UCSD-AML1 (cell line): ENCODE results near the gene KIF16B.

ENCODE experiments used
- DNase-seq: peaks from one replicate; lab custom pipeline; 2025; ENCODE audit not compliant: unreplicated experiment; lab: John Stamatoyannopoulos, UW

Gene KIF16B, protein sequence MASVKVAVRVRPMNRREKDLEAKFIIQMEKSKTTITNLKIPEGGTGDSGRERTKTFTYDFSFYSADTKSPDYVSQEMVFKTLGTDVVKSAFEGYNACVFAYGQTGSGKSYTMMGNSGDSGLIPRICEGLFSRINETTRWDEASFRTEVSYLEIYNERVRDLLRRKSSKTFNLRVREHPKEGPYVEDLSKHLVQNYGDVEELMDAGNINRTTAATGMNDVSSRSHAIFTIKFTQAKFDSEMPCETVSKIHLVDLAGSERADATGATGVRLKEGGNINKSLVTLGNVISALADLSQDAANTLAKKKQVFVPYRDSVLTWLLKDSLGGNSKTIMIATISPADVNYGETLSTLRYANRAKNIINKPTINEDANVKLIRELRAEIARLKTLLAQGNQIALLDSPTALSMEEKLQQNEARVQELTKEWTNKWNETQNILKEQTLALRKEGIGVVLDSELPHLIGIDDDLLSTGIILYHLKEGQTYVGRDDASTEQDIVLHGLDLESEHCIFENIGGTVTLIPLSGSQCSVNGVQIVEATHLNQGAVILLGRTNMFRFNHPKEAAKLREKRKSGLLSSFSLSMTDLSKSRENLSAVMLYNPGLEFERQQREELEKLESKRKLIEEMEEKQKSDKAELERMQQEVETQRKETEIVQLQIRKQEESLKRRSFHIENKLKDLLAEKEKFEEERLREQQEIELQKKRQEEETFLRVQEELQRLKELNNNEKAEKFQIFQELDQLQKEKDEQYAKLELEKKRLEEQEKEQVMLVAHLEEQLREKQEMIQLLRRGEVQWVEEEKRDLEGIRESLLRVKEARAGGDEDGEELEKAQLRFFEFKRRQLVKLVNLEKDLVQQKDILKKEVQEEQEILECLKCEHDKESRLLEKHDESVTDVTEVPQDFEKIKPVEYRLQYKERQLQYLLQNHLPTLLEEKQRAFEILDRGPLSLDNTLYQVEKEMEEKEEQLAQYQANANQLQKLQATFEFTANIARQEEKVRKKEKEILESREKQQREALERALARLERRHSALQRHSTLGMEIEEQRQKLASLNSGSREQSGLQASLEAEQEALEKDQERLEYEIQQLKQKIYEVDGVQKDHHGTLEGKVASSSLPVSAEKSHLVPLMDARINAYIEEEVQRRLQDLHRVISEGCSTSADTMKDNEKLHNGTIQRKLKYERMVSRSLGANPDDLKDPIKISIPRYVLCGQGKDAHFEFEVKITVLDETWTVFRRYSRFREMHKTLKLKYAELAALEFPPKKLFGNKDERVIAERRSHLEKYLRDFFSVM (N-terminal part only)

DNA sequence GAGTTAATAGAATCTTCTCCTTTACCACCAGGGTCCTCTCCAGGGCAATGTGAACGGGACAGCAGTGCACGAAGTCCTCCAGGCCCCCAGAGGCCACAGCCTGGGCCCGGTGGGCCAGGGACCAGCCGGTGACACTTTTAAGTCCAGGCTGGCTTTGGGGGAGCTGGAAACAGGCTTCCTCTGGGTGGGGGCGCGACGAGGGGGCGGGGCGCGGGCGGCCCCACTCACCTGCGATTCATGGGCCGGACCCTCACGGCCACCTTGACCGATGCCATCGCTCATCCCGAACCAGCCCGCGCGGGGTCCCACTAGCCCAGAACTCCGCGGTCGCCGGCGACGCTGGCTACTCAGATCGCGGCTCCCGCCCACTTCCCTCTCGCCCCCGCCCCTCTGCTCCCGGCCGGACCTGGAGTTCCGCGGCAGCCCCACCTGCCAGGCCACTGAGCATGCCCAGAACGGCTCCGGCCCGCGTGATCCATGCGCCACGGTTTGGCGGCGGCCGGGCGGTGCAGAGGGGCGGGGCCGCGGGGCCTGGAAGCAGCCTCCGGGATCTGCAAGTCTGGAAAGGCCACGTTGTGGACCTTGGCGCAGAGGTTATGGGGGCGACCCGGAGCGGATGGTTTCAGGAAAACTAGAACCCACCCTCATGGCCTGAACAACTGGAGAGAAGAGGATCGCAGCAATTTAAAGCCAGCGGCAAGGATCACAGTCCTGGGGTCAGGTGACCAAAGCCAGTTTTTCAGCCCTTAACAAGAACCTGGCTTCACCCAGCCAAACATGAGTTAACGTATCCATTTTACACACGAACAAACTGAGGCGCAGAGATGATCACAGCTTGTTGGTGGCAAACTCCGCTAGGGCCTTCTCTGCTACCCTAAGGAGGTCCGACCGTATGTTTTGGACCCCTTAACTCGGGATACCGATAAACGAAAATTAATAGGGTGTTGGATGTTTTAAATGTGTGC, at the start of gene KIF16B:
Gene KIF16B (minus strand): TSS at position 448 of the 965 bp plus-strand sequence. CDS start 173 bp downstream, at position 275.
- peak; percentile 95 for DNase-seq

DNA sequence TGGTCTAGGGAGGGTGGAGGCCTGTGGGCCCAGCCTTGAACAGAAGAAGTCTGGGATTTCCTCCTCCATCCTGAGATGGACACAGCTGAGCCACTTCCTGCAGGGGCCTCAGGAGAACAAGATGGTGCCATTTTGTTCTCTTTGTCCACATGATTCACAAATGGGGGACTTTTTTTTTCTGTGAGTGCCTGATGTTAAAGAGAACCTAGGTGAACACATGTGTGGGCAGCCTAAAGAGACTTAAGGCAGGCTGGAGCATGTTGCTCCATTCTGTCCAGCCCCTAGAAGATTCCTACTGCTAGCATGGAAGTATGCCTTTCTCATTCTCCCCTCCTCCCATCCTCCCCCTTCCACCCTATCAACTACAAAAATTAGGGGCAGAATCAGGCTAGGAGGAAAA, 49.3 kb upstream of the KIF16B start:
- no peak for DNase-seq

DNA sequence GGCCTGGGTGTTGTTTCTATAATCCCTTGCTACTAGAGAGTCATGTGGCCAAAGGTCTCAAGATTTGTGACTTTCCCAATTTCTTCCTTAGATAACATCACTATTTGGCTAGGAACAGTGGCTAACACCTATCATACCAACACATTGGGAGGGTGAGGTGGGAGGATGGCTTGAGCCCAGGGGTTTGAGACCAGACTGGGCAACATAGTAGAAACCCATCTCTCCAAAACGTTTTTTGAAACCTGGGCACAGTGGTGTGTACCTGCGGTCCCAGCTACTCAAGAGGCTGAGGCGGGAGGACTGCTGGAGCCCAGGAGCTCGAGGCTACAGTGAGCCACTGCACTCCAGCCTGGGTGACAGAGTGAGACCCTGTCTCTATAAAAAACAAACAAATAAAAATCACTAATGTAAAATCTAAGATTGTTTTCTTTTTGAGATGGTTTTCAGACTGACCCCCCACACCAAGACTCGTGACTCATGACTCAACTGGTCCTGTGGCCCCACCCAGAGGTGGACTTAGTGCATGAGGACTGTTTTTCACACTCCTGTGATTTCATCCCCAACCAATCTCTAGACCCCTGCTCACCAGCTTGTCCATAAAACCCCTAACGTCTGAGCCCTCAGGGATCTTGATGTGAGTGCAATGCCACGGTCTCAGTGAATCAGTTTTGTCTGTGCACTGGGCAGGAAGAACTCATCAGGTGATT, 48.3 kb upstream of the KIF16B start:
- DNase-seq: no peak

GRCh38 chr20:16620961-16621360, 47.7 kb upstream of the KIF16B start:
- DNase-seq: no peak

DNA sequence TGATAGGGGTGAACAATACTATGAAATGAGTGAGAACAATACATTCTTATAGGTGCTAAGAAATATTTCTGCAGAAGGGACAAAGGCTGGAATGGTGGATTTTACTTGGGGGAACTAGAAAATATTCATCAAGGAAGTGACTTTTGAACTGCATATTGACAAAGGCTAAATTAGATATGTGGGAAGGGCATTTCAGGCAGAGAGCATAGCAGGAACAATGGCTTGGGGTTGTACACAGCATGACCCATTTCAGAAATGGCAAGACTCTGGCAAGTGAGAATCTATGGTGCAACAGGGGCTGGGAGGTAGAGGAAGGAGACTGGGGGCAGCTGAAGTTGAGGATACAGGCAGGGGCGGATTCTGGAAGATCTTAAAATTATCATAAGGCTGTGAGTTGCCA, 46.7 kb upstream of the KIF16B start:
- DNase-seq: no peak

- DNase-seq: no peak
Observed at GRCh38 chr20:16617056-16617455, 43.8 kb upstream of the KIF16B start.

GRCh38 chr20:16616317-16616716, 43.1 kb upstream of the KIF16B start:
- no peak for DNase-seq

- no peak for DNase-seq
Observed at GRCh38 chr20:16615199-16615598, 42.0 kb upstream of the KIF16B start.

DNA sequence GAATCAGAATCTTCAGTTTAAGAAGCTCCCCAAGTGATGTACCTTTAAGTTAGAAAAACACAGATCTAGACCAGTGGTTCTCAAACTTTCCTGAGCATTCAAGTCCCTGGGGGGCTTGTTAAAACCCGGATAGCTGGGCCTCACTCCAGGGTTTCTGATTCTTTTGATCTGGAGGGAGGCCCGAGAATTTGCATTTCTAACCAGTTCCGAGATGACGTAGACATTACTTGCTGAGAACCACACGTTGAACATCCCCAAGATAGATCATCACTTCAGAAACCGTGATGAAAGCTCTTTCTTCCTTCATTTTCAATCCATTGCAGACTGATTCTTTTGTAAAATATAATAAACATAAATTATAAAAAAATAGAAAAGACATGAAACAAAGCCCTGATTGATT, 40.7 kb upstream of the KIF16B start:
- no peak for DNase-seq

GRCh38 chr20:16612706-16613105, 39.5 kb upstream of the KIF16B start:
- no peak for DNase-seq

DNA sequence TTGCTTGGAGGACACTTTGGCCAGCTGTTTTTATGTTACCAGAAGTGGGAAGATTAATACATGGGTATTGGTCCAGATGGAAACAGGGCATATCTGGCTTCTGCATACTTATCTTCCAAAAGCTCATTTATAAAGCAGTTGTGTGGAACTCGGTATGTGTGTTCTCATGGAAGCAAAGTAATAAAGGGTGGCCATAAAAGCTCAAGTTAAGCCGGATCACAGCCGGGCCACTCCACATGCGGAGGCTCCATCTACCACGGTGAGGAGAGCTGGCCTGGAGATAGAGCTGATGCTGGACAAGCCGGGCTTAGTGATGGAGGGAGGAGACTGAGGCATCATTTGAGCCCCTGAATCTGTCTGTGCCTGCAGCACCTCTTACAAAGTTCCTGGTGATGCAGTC, 38.6 kb upstream of the KIF16B start:
- no peak for DNase-seq

GRCh38 chr20:16609066-16609465, 35.8 kb upstream of the KIF16B start:
- DNase-seq: no peak

- no peak for DNase-seq
Observed at GRCh38 chr20:16608277-16608650, 35.0 kb upstream of the KIF16B start.

GRCh38 chr20:16607364-16608276, 34.4 kb upstream of the KIF16B start:
- no peak for DNase-seq

DNA sequence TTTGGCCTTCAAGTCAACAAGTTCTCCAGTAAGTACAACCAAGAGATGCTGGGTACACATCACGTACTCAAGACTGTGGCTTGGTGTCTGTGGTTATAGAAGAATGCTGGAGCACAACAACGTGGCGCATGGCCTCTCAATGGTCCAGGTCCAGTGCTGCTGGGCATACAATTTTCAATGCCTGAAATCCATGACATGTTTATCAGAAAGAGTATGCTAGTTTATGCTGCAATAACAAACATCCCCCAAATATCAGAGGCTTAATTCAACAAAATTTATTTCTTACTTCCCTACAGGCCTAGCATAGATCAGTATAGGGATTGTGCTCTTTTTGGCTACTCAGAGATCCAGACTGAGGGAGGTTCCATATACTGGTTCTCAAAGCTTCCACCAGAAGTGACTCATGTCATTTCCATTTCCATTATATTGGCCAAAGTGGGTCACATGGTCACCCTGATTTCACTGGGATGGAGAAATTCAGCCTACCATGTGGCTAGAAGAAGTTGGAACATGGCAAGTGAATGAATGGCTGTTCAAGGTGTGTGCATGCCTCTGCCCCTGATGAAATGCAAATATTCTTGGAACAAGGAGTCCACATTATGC, 33.3 kb upstream of the KIF16B start:
- no peak for DNase-seq

DNA sequence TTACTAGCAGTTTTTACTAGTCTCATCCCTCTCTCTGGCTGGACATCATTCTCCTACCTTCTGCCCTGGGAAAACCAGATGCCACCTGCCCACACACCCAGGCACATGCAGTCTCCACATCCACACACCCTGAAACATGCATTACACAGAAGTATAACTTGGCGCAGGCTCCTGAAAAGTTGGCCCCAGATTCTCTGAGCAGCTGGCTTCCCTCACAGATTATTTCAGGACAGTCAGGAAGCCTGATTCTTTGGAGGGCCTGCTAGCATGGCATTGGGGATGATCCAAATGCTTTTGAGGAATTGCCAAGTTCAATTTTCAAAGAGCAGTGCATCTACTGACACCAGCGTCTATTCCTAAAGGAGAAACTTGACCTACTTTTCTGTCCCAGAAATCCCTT, 27.8 kb upstream of the KIF16B start:
- no peak for DNase-seq

DNA sequence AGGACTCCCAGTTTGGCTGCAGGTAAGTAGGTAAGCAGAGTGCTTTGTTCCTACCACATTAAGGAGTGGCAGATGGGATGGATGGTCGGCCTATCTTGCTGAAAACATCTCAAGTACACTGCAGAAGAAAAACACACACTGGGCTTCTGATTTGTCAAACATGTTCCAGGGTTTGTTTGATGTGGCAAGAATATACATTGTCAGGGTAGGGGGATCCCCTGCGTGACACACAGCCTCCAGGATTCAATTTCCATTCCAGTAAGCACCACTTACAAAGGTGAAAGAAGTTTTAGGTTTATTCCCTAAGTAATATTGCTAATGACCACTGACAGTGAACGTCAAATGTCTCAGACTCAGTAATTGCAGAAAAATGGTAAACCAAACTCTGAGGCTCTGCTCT, 26.0 kb upstream of the KIF16B start:
- no peak for DNase-seq

- no peak for DNase-seq
Observed at GRCh38 chr20:16596991-16597390, 23.7 kb upstream of the KIF16B start.
